Measurements from ENCODE around the gene TP53RK. TPM values are rescaled to one million over a fixed set of nuclear protein-coding genes. Genes with fewer than 3 reads are reported as not detected.
A peak's percentile ranks its signal among the peaks of the same experiment; 100 is the strongest.

Gene TP53RK
- total and polyA plus RNA-seq, 2 of the 13 experiments (the other 11 are each of a cell fraction or from before 2014, with no cell fraction given): 12.9 to 25.5 TPM

- Histone ChIP-seq H4K20me1 (ENCODE audit: insufficient read depth, low read length) (no peaks in the 10 kb centered on the region), H3K4me2 (ENCODE audit: low read depth, low read length) (no peak overlapping the region), H3K79me2 (ENCODE audit: insufficient read depth, low read length) (no peaks in the 10 kb centered on the region), H3K36me3 (replicated peaks in 1 of 2; ENCODE audit: control insufficient read depth in 1 of 2, insufficient read depth in 2 of 2, low read length in 2 of 2) (no peaks in the 10 kb centered on the region), H2AFZ (ENCODE audit: low read length) (no peak overlapping the region), H3K9me3 (ENCODE audit: low read length) (peaks cover 9% of the 10 kb centered on the region), H3K27ac (ENCODE audit: extremely low read length, insufficient read depth, low read length) (no peak overlapping the region), H3K27me3 (ENCODE audit: control insufficient read depth in 1 of 2, insufficient read depth in 2 of 2, low read length in 2 of 2) (no peaks in the 10 kb centered on the region), H3K9ac (ENCODE audit: insufficient read depth, low read depth, low read length) (no peak overlapping the region), H3K4me1 (ENCODE audit: insufficient read depth, low read length) (peaks cover 70% of the 10 kb centered on the region), H3K4me3 (replicated peaks in 1 of 3; ENCODE audit: insufficient read depth in 1 of 3, low read depth in 2 of 3, low read length in 3 of 3) (no peak overlapping the region)
- no TSS peak for BruUV-seq (replicated peaks)
- in situ Hi-C loops (cut with HindIII; ENCODE audit: extremely low pct_ligation_motif_present, low pct_unique_long_range_greater_than_20kb) (no loop called here), intact Hi-C loops (cut with micrococcal nuclease; ENCODE audit: unreplicated experiment) (no loop called here)
- CTCF ChIA-PET (ENCODE audit: low intra/inter-chr PET ratio, low total read pairs): no interaction called here
- DNase-seq (ENCODE audit: low spot score) (no peak), ATAC-seq (no peak), FAIRE-seq (no peak)
- peak; percentile 63 for TF ChIP-seq ZNF629 (CRISPR knock-in tag; conservative IDR thresholded peaks at IDR 0.05)
- no peak for TF ChIP-seq ZNF878 (CRISPR knock-in tag; IDR thresholded peaks at IDR 0.05)
- no peak for TF ChIP-seq MED8 (CRISPR knock-in tag; IDR thresholded peaks at IDR 0.05; ENCODE audit: insufficient replicate concordance)
- POLR2A ChIA-PET: interaction anchor here (0.9 to 2.2 kb wide), 5 partner anchors 10 to 57 kb away, joined by 3 to 5 read pairs (median 4); partner anchors contain the start of gene SLC13A3
- 99% methylated on average over 3 of the region's 3 CpGs for WGBS (ENCODE audit: low lambda C conversion rate)
These were observed 25.7 kb downstream of the TP53RK start for GRCh38 chr20:46663531-46663930.

DNA sequence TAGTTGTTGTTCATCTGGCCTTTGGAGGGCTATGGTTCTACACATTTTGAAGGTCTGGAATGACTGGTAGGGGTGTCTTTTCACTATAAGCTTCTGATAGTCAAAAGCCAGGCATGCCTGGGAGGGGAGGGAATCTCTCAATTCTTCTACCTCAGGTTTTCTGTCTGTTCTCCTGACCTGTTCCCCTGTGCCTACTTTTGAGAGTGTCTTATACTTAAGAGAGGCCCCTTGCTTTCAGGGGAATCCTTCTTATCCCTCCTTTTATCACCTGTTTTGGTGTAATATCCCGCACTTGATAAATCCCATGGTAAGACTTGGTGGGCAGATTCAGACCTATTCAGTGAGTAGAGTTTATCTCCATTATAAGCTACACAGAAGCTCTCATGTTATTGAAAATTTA lies 27.6 kb downstream of the TP53RK start:
- H3K4me1 ChIP-seq (ENCODE audit: insufficient read depth, low read length): peaks cover 57% of the 10 kb centered on the region
- intact Hi-C loops (cut with micrococcal nuclease; ENCODE audit: unreplicated experiment): no loop called here
- CTCF ChIA-PET (ENCODE audit: low intra/inter-chr PET ratio, low total read pairs): no interaction called here
- H3K79me2 ChIP-seq (ENCODE audit: insufficient read depth, low read length): no peaks in the 10 kb centered on the region
- no TSS peak for BruUV-seq (replicated peaks)
- no peak overlapping the region for H3K9ac ChIP-seq (ENCODE audit: insufficient read depth, low read depth, low read length)
- H4K20me1 ChIP-seq (ENCODE audit: insufficient read depth, low read length): no peaks in the 10 kb centered on the region
- no peaks in the 10 kb centered on the region for H3K27me3 ChIP-seq (ENCODE audit: control insufficient read depth in 1 of 2, insufficient read depth in 2 of 2, low read length in 2 of 2)
- FAIRE-seq (no peak), ATAC-seq (no peak), DNase-seq (ENCODE audit: low spot score) (no peak)
- no peak overlapping the region for H3K4me2 ChIP-seq (ENCODE audit: low read depth, low read length)
- in situ Hi-C loops (cut with HindIII; ENCODE audit: extremely low pct_ligation_motif_present, low pct_unique_long_range_greater_than_20kb): no loop called here
- H3K27ac ChIP-seq (ENCODE audit: extremely low read length, insufficient read depth, low read length): no peak overlapping the region
- TF ChIP-seq ZNF7 (CRISPR knock-in tag; IDR thresholded peaks at IDR 0.05) (peak; percentile 93), ZNF318 (CRISPR knock-in tag; IDR thresholded peaks at IDR 0.05) (no peak)
- POLR2A ChIA-PET: interaction anchor here (1.4 to 2.2 kb wide), 3 partner anchors 10 to 12 kb away, joined by 4 to 5 read pairs (median 4); no protein-coding TSS in a partner anchor
- H3K36me3 ChIP-seq (replicated peaks in 1 of 2; ENCODE audit: control insufficient read depth in 1 of 2, insufficient read depth in 2 of 2, low read length in 2 of 2): no peaks in the 10 kb centered on the region
- H3K4me3 ChIP-seq (replicated peaks in 1 of 3; ENCODE audit: insufficient read depth in 1 of 3, low read depth in 2 of 3, low read length in 3 of 3): no peak overlapping the region
- peaks cover 6% of the 10 kb centered on the region for H3K9me3 ChIP-seq (ENCODE audit: low read length)
- no peak overlapping the region for H2AFZ ChIP-seq (ENCODE audit: low read length)
- WGBS (ENCODE audit: low lambda C conversion rate): 95% methylated on average over 1 of the region's 1 CpG

Data from HepG2 (cell line).